ENCODE results near the gene LAMB3.

GRCh38 chr1:209634005-209634737 is 18.1 kb downstream of the LAMB3 start:
- no peak for TF ChIP-seq CTCF (IDR thresholded peaks at IDR 0.05)
- no peak for TF ChIP-seq POLR2AphosphoS5 (IDR thresholded peaks at IDR 0.05)
